GM18502 (cell line): ENCODE results near the gene MIPEP.

Experiments used
- ATAC-seq: cut with Tn5 transposase; IDR thresholded peaks from one replicate; pipeline ENCODE4 v1.9.1; 2021; ENCODE audit warnings: mild to moderate bottlenecking; ENCODE audit not compliant: unreplicated experiment, poor library complexity

Gene MIPEP

GRCh38 chr13:23725922-23726321, 163.3 kb downstream of the MIPEP start:
- no peak for ATAC-seq

- no peak for ATAC-seq
Measured at GRCh38 chr13:23724196-23724970, 164.8 kb downstream of the MIPEP start.

- no peak for ATAC-seq
Measured at GRCh38 chr13:23723471-23723870, 165.7 kb downstream of the MIPEP start.

DNA sequence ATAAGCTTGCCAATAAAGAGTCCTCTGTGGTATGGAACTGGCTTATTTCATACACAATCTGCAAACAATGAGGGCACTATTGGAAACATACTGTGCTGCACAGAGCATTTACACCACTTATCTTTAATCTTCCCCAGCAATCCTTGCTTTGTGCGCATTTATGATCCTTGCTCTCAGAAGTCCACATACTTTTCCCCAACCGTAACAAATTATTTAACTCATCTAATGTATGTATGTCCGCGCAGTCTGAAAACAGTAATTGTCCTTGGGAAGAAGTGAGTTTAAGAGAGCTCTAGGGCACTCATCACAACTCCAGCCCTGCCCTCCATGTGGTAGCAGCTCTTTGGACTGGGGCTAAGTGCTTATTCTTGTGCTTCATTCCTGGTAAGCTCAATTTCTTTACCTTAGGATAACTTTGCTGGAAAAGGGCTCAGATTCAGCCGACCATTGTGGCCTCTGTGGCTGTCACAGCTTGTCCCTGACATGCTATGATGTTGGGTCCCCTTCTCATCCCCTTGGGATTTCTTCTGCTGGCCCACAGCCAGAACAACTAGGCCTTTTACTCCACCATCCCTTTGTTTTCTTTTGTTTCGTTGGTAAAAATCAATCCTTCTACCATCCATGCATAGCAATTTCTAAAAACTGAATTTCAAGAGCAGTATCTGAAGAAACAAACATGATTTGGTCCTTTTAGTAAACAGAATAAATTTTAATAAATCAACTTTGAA, 166.3 kb downstream of the MIPEP start:
- no peak for ATAC-seq

GRCh38 chr13:23718996-23719395, 170.2 kb downstream of the MIPEP start:
- no peak for ATAC-seq

DNA sequence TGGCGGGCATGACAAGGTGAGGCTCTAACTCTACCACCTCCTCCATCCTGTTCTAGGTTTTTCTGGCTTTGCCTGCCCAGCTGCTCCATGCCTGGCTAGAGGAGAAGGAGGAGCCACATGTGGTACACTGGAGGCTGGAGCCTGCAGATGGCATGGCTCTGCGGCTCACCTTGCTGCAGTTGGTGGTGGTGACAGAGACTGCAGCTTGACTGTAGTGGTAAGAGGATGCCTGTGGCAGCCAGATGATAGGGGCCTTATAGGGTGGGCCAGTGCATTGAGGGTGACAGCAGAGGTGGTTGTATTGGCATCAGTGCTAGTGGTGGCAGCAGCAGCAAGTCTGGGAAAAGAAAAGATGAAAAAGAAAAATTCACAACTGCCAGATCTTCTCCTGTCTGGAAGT, 172.8 kb downstream of the MIPEP start:
- ATAC-seq: no peak

DNA sequence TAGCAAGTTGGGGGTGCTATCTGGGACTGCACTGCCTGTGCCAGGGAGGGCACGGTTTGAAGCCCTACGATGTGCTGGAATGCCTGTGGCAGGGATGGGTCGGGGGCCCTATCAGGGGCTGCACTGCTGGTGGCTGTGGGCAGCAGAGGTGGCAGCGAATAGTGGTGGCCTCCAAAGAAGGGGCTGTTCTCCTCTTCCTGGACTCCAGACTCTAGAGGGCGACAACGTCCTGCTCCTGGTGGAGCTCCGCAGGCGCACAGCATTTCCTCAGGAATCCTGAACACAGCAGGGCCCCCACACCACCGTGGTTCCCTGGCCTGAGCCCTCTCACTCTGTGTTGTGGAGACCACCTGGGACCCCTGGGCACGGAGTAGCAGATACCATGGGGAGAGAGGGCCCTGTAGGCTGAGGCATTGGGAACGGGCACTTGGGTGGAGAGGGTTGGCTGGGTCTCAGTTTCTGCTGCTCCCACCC, 173.4 kb downstream of the MIPEP start:
- no peak for ATAC-seq

DNA sequence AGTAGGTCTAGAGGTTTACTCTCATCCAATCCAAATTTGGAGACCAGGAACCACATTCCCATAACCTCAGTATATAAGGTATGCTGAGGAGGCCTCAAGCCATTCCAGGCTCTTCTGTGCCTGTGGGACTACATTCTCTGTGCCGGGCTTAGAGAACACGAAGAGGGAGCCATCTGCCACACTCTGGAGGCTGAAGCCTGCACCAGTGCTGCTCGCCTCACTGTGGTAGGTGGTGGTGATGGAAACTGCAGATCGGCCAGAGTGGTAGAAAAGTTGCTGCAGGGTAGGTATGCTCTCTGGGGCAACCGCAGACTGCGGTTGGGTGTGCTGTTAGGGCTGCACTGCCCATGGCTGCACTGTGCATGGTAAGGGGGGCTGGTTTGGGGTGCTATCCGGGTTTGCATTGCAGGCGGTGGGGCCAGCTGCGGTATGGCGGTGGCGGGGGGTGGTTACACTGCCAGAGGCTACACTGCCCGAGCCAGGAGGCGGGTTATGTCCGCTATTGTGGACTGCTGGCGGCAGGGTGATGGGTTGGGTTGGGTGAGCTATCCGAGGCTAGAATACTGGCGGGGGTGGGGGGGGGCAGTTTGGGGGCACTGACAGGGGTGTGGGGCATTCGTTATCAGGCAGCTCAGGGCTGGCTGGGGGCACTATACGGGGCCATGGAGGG, 174.0 kb downstream of the MIPEP start:
- no peak for ATAC-seq

GRCh38 chr13:23714672-23715071, 174.5 kb downstream of the MIPEP start:
- no peak for ATAC-seq

DNA sequence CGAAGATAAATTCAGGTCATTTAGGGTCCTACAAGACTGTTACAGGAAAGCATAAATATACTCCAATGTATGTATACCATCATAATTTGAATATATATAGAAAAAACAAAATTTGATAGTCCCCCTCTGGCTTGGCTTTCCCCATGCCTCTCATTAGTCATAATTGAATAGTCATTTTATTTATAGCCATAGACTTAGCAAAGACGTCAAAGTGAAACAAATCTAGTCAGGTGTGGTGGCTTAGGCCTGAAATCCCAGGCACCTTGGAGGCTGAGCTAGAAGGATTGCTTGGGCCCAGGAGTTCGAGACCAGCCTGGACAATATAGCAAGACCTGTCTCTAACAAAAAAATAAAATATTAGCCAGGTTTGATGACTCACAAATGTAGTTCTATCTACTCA, 177.8 kb downstream of the MIPEP start:
- no peak for ATAC-seq

DNA sequence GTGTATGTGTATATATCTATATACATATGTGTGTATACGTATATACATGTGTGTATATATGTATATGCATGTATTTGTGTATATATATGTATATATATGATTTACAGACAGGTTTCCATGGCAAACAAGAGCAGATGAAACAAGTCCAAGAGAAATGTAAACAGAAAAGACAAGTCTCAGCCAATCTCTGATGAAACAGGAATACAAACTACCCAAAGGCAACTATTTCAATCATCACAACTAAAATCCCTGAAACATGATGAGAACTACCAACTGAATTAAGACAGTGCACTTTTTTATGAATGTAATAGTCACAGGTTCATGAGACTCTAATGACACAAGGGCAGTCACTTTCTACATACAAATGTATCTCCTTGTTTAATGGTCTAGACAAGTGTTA, 178.8 kb downstream of the MIPEP start:
- ATAC-seq: no peak

GRCh38 chr13:23709536-23709935, 179.7 kb downstream of the MIPEP start:
- no peak for ATAC-seq

DNA sequence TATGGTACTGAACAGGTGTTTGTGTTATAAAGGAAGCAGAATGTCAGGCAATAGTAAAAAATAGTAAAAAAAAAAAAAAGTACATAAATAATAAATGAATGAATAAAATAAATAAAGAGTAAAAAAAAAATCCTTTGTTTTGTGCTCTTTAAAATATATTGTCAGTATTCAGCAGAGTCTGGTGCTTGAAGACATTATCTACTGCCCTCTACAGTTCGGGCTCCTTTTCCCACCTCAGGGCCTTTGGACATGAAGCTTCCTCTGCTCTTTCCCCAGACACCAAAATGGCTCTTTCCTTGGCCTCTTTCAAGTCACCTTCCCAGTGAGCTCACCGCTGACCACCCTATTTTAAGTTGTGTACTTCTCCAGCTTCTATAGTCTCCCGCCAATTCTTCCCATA, 181.5 kb downstream of the MIPEP start:
- ATAC-seq: no peak

DNA sequence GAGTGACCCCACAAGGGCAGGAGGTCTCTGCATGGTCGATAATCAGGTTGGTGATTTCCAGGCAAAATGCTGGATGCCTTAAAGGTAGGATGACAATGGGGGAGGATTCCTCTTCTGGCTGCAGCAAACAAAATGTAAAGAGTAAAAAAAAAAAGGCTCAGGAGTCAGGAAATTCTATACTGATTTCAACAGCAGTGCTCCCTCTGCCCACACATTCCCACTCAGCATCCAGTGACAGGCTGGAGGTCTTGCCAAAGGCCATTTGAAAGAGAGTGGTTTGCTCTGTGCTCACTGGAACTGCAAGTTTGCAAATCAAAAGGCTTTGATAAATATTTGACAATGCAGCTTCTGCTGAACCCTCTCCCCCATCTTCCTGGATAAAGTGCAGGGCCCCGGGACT, 183.6 kb downstream of the MIPEP start:
- no peak for ATAC-seq

- no peak for ATAC-seq
Measured at GRCh38 chr13:23703246-23703860, 185.8 kb downstream of the MIPEP start.

DNA sequence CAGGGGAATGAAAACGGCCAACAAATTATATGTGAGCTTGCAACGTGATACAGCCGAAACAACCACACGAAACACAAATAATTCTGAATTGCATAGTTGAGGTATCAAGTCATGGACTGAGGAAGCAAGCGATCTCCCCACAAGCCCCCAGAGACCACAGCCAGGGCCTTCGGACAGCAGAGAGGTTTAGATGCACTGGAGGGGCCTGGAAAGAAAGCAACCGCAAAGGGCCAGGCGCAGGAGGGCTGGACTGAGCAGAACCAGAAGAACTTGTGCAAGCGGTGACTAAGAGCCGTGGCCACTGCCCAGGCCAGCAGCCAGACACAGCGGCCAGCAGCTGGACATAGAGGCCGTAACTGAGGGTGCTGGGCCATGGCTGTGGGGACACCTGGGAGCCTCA, 187.6 kb downstream of the MIPEP start:
- ATAC-seq: no peak

GRCh38 chr13:23701186-23701585, 188.0 kb downstream of the MIPEP start:
- ATAC-seq: no peak

GRCh38 chr13:23699271-23699670, 189.9 kb downstream of the MIPEP start:
- ATAC-seq: no peak

DNA sequence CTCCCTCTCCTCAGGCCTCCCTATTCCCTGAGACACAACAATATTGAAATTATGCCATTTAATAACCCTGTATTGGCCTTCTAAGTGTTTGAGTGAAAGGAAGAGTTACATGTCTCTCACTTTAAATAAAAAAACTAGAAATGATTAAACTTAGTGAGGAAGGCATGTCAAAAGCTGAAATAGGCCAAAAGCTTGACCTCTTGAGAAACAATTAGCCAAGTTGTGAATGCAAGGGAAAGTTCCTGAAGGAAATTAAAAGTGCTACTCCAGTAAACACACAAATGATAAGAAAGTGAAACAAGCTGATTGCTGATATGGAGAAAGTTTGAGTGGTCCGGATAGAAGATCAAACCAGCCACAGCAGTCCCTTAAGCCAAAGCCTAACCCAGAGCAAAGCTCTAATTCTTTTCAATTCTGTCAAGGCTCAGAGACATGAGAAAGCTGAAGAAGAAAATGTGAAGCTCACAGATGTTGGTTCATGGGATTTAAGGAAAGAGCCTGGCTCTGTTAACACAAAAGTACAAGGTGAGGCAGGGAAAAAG, 191.4 kb downstream of the MIPEP start:
- ATAC-seq: no peak

GRCh38 chr13:23696610-23697009, 192.6 kb downstream of the MIPEP start:
- ATAC-seq: no peak
